ENCODE measurements around the gene CYP2A6. TPM values are rescaled to one million over a fixed set of nuclear protein-coding genes. Genes with fewer than 3 reads are reported as not detected.
A peak's percentile ranks its signal among the peaks of the same experiment; 100 is the strongest.

Gene CYP2A6
- total RNA-seq, 1 donor from 2014 or later = not detected

- Histone ChIP-seq H3K9ac (no peak overlapping the region), H3K79me2 (ENCODE audit: low read depth) (peaks cover 55% of the 10 kb centered on the region), H3K27ac (no peak overlapping the region), H3K9me3 (ENCODE audit: low read depth) (no peaks in the 10 kb centered on the region), H3K4me3 (no peak overlapping the region), H3F3A (ENCODE audit: low read depth) (peaks cover 44% of the 10 kb centered on the region), H3K4me1 (peaks cover 30% of the 10 kb centered on the region), H3K36me3 (no peaks in the 10 kb centered on the region), H4K20me1 (ENCODE audit: low read depth) (peaks cover 78% of the 10 kb centered on the region), H2AFZ (replicated peaks) (no peak overlapping the region), H3K4me2 (peak overlapping the region; percentile 36), H3K27me3 (peaks cover 10% of the 10 kb centered on the region)
- H3K4me3 Mint-ChIP-seq = peak overlapping the region; percentile 81
- H3K36me3 Mint-ChIP-seq = peaks cover 16% of the 10 kb centered on the region
- TF ChIP-seq, protein P1, sequence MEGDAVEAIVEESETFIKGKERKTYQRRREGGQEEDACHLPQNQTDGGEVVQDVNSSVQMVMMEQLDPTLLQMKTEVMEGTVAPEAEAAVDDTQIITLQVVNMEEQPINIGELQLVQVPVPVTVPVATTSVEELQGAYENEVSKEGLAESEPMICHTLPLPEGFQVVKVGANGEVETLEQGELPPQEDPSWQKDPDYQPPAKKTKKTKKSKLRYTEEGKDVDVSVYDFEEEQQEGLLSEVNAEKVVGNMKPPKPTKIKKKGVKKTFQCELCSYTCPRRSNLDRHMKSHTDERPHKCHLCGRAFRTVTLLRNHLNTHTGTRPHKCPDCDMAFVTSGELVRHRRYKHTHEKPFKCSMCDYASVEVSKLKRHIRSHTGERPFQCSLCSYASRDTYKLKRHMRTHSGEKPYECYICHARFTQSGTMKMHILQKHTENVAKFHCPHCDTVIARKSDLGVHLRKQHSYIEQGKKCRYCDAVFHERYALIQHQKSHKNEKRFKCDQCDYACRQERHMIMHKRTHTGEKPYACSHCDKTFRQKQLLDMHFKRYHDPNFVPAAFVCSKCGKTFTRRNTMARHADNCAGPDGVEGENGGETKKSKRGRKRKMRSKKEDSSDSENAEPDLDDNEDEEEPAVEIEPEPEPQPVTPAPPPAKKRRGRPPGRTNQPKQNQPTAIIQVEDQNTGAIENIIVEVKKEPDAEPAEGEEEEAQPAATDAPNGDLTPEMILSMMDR (IDR thresholded peaks at IDR 0.05) = peak; percentile 44
- no peak for TF ChIP-seq EZH2 (IDR thresholded peaks at IDR 0.05)
- TF ChIP-seq EZH2phosphoT487 (IDR thresholded peaks at IDR 0.05) = no peak
- DNase-seq (ENCODE audit: low spot score) = peak; percentile 51
- peaks cover 69% of the 10 kb centered on the region for H3K4me1 Mint-ChIP-seq
- H3K27ac Mint-ChIP-seq = no peak overlapping the region
- no peaks in the 10 kb centered on the region for H3K9me3 Mint-ChIP-seq
- peaks cover 16% of the 10 kb centered on the region for H3K27me3 Mint-ChIP-seq (ENCODE audit: insufficient read depth, low read depth)
Observed at GRCh38 chr19:40807147-40808020, 42.9 kb downstream of the CYP2A6 start.

GRCh38 chr19:40806423-40807146 is 43.7 kb downstream of the CYP2A6 start:
- Histone ChIP-seq H3K79me2 (ENCODE audit: low read depth) (peaks cover 63% of the 10 kb centered on the region), H3K27ac (peak overlapping the region; percentile 61), H3K9me3 (ENCODE audit: low read depth) (no peaks in the 10 kb centered on the region), H3K36me3 (no peaks in the 10 kb centered on the region), H3K27me3 (peaks cover 2% of the 10 kb centered on the region), H3F3A (ENCODE audit: low read depth) (peaks cover 41% of the 10 kb centered on the region), H3K4me3 (peak overlapping the region; percentile 33), H3K4me2 (peak overlapping the region; percentile 80), H3K4me1 (peaks cover 27% of the 10 kb centered on the region), H3K9ac (no peak overlapping the region), H2AFZ (replicated peaks) (no peak overlapping the region), H4K20me1 (ENCODE audit: low read depth) (peaks cover 86% of the 10 kb centered on the region)
- peaks cover 70% of the 10 kb centered on the region for H3K4me1 Mint-ChIP-seq
- H3K4me3 Mint-ChIP-seq = peak overlapping the region; percentile 81
- peaks cover 14% of the 10 kb centered on the region for H3K27me3 Mint-ChIP-seq (ENCODE audit: insufficient read depth, low read depth)
- no peaks in the 10 kb centered on the region for H3K9me3 Mint-ChIP-seq
- TF ChIP-seq, protein P1 (IDR thresholded peaks at IDR 0.05) = peak; percentile 93
- no peak for TF ChIP-seq EZH2 (IDR thresholded peaks at IDR 0.05)
- peak overlapping the region; percentile 51 for H3K27ac Mint-ChIP-seq
- DNase-seq (ENCODE audit: low spot score) = peak; percentile 97
- peaks cover 18% of the 10 kb centered on the region for H3K36me3 Mint-ChIP-seq

DNA sequence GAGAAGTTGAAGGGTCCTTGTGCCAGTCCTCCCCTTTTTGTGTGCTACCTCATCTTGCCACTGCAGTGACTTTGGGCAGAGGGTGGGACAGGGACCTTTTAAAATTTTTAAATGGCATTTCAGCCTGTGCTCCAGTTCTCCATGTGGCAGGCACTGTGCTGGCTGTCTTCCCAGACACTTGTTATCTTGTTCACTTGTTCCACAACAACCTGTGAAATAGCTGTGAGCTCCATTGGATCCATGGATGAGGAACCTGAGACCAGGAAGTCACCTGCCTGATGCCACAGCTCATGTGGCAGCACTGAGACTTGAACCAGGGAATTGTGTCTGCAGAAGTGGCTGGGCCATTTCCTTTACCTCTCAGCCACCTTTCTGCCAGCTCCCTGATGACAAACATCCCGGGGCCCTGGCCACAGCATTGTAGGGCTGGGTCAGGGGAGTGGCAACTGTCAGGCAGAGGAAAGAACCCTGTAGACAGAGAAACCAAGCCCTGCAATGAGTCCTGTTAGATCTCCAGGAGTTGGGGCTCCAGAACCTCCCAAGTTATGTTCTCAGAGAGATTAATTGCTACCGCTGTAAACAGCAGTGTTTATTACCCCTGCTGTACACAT is 44.9 kb downstream of the CYP2A6 start:
- Histone ChIP-seq H2AFZ (replicated peaks) (no peak overlapping the region), H3K27ac (no peak overlapping the region), H3K4me3 (no peak overlapping the region), H3K27me3 (no peaks in the 10 kb centered on the region), H3K4me2 (no peak overlapping the region), H3K79me2 (ENCODE audit: low read depth) (peaks cover 75% of the 10 kb centered on the region), H4K20me1 (ENCODE audit: low read depth) (peaks cover 98% of the 10 kb centered on the region), H3K4me1 (peaks cover 38% of the 10 kb centered on the region), H3K9me3 (ENCODE audit: low read depth) (no peaks in the 10 kb centered on the region), H3K36me3 (no peaks in the 10 kb centered on the region), H3K9ac (no peak overlapping the region), H3F3A (ENCODE audit: low read depth) (peaks cover 32% of the 10 kb centered on the region)
- Mint-ChIP-seq H3K9me3 (no peaks in the 10 kb centered on the region), H3K27ac (no peak overlapping the region), H3K4me3 (peak overlapping the region; percentile 76), H3K36me3 (peaks cover 18% of the 10 kb centered on the region), H3K27me3 (ENCODE audit: insufficient read depth, low read depth) (peaks cover 7% of the 10 kb centered on the region), H3K4me1 (peaks cover 71% of the 10 kb centered on the region)
- TF ChIP-seq, protein P1 (IDR thresholded peaks at IDR 0.05) = no peak
- TF ChIP-seq EZH2 (IDR thresholded peaks at IDR 0.05) (no peak), EZH2phosphoT487 (IDR thresholded peaks at IDR 0.05) (no peak)
- DNase-seq (ENCODE audit: low spot score) = no peak
